Activated T-cell treated with anti-CD3 and anti-CD28 coated beads, Interleukin-2, amount 50 U/mL, for 72 hours (primary cell): ENCODE results near the gene KRTAP10-3. TPM values are rescaled to one million over a fixed set of nuclear protein-coding genes. Genes with fewer than 3 reads are reported as not detected.
"Not testable (repeated sequence)": the region's sequence is repeated elsewhere in the genome, so short reads cannot be mapped to it uniquely, and the experiment has no call there.

ENCODE experiments used
- ATAC-seq, 2 donors: fragments of 150-1000 bp; cut with Tn5 transposase; replicated peaks in 1 of 2; 2 replicates each; pipeline ENCODE4 v1.10.0; 2021; ENCODE audit warnings: moderate library complexity in 2 of 2, mild to moderate bottlenecking in 1 of 2
- DNase-seq, 2 donors: peaks; one replicate each; pipeline ENCODE4 v3.0.0; 2021 to 2022; ENCODE audit warnings: mixed read lengths in 1 of 2
- H3K27ac Mint-ChIP-seq: one replicate; pipeline ENCODE4 v1.8.0; 2022; ENCODE audit warnings: mild to moderate bottlenecking, moderate library complexity, mixed read lengths
- H3K27me3 Mint-ChIP-seq: one replicate; pipeline ENCODE4 v1.8.0; 2022; ENCODE audit warnings: low read depth, mixed read lengths
- H3K36me3 Mint-ChIP-seq, 2 donors: one replicate each; pipeline ENCODE4 v1.8.0; 2022; ENCODE audit warnings: mixed read lengths in 2 of 2, mild to moderate bottlenecking in 1 of 2; ENCODE audit not compliant: insufficient read depth in 2 of 2
- H3K4me1 Mint-ChIP-seq: one replicate; pipeline ENCODE4 v1.8.0; 2022; ENCODE audit warnings: low read depth, mixed read lengths
- H3K4me3 Mint-ChIP-seq, 2 donors: one replicate each; pipeline ENCODE4 v1.8.0; 2022; ENCODE audit warnings: mild to moderate bottlenecking in 2 of 2, mixed read lengths in 2 of 2, moderate library complexity in 2 of 2
- H3K9me3 Mint-ChIP-seq, 2 donors: one replicate each; pipeline ENCODE4 v1.8.0; 2022; ENCODE audit warnings: mixed read lengths in 2 of 2
- total RNA-seq, 2 donors: library from RNA; stranded (reverse); gene quantifications; one replicate each; pipeline ENCODE4 v1.2.3, GENCODE V29; 2022

The KRTAP10-3 gene
- total RNA-seq, 2 donors from 2014 or later: not detected

DNA sequence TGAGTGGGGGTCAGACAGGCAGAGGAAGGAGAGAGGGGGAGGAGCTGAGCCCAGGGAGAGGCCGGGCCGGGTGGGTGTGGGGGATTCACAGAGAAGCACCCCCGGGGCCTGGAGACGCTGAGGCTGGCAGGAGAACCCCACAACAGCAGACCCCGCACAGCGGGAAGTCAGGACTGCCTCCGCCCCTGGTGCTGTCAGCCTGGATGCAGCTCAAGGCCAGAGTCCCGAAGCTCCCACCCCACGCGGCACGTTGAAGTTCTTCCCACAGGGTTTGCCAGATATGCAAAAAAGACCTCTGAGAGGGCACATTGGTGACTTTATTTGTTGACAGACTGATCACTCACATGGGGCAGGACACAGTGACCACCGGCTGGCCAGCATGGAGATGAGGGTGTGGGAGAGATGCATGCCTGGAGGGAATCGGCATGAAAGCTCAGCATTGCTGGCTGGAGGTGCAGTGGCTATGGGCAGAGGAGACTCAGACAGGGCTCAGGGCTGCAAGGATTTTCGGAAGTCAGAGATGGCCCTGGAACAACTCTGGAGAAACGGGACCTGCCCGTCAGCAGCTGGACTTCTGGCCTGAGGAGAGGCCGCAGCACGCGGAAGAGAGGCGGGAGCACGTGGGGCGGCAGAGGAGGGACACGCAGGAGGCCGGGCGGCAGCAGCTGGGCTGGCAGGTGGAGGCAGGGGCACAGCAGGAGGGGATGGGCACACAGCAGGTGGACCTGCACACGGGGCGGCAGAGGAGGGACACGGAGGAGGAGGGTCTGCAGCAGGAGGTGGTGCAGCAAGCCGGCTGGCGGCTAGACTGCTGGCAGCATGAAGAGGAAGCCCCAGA is 885 bp downstream of the KRTAP10-3 start:
- Mint-ChIP-seq H3K36me3 (peaks cover 3 to 11% of the 10 kb centered on the region in 2 donors), H3K9me3 (peaks cover 10 to 19% of the 10 kb centered on the region in 2 donors), H3K27ac (no peak overlapping the region), H3K27me3 (no peaks in the 10 kb centered on the region), H3K4me3 (no peak overlapping the region), H3K4me1 (no peaks in the 10 kb centered on the region)
- ATAC-seq (no peak), DNase-seq (no peak)

DNA sequence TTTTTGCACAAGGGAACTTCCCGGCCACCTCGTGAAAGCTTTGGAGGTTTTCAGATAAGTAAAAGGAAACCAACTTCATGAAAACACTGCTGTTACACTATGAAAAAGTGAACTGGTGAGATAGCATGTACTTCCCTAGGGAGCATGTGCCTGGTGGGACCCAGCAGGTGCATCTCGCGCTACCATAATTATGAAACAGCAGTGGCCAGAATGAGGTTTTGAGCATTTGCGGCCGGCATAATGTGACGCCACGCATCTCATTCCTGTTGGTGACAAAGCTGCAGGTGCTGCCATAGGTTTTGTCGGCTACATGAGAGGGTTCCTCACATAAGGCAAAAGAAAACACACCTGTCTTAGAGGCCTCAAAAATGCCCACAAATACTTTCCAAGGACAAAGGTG is 1.7 kb downstream of the KRTAP10-3 start:
- ATAC-seq: no peak
- no peaks in the 10 kb centered on the region for H3K4me1 Mint-ChIP-seq
- no peak overlapping the region for H3K4me3 Mint-ChIP-seq
- H3K9me3 Mint-ChIP-seq: peaks cover 4 to 15% of the 10 kb centered on the region in 2 donors
- no peak overlapping the region for H3K27ac Mint-ChIP-seq
- DNase-seq: no peak
- no peaks in the 10 kb centered on the region for H3K27me3 Mint-ChIP-seq
- peaks cover 3 to 9% of the 10 kb centered on the region in 2 donors for H3K36me3 Mint-ChIP-seq

DNA sequence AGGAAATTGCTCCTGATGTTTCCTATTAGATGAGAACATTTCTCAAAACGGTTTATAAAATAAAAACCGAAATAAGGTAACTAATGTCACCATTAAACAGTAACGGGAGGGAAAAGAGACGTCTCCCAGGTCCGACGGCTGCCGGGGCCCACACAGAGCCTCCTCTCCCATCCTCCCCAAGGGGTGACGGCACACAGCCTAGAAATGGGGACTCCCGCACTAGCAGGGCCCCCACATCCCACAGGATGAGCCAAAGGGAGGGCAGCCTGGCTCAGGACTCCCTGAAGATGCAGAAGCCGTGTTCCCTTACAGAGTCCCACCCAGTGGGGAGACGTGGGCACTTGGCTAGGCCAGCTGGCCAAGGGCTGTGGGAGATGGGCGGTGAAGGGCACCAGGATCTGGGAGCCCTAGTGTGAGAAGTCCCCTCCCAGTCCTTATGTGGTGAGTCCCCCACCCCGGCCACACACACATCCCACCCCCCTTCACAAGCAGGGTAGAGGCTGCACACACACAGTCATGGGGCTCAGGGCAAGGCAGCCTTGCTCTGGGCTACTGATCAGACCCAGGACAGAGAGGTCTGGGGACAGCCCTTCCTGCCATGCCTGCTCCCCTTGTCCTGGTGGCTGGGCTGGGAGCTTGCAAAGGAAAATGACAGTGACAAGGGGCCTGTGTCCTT is 3.3 kb downstream of the KRTAP10-3 start:
- no peak for ATAC-seq
- H3K27me3 Mint-ChIP-seq: no peaks in the 10 kb centered on the region
- H3K36me3 Mint-ChIP-seq: peaks cover 0 to 7% of the 10 kb centered on the region in 2 donors

DNA sequence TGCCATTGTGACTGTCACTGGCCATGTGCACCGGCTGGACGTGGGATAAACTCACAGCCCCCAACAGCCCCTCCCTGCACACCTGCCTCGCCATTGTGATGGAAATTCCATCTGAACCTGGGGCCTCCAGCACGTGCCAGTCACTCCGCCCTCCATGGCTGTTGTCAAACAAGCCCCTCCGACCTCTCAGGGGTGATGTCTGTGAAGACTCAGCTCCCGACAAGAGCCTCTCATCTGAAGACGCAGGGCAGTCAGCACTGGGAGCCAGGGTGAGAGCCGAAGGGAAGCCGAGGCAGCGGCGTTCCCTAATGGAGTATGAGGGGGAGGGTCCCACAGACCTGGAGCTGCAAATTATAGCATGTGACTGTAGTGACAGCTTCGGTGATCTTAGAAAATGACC is 5.9 kb downstream of the KRTAP10-3 start:
- Mint-ChIP-seq H3K36me3 (peaks cover 2 to 8% of the 10 kb centered on the region in 2 donors), H3K9me3 (peaks cover under 1 to 4% of the 10 kb centered on the region in 2 donors), H3K27me3 (no peaks in the 10 kb centered on the region), H3K27ac (no peak overlapping the region), H3K4me1 (peaks cover 9% of the 10 kb centered on the region), H3K4me3 (no peak overlapping the region)
- ATAC-seq (no peak), DNase-seq (no peak)

More for the DNA sequence above, 3.3 kb downstream of the KRTAP10-3 start:
- peaks cover 0 to 4% of the 10 kb centered on the region in 2 donors for H3K9me3 Mint-ChIP-seq
- no peak overlapping the region for H3K4me3 Mint-ChIP-seq
- DNase-seq: no peak
- no peak overlapping the region for H3K27ac Mint-ChIP-seq
- no peaks in the 10 kb centered on the region for H3K4me1 Mint-ChIP-seq

DNA sequence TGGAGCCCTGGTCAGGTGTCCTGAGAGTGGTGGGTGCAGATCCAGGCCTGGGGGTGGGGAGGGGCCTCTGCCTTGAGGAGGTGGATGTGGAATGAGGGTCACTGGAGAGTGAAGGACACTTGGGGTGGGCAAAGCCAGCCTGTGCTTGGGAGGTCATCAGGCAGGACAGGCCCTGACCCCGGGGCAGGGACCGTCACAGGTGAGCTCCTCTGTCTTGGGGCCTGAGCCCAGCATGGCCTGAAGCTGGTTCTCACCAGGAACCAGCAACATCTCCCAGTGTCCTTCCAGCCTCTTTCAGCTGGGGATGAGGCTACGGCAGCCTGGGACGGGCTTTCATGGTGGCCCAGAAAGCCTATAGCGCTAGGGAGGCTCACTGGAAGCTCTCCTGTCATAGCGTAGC is 6.5 kb downstream of the KRTAP10-3 start:
- Mint-ChIP-seq H3K4me3 (no peak overlapping the region), H3K36me3 (peaks cover 6 to 13% of the 10 kb centered on the region in 2 donors), H3K9me3 (peaks cover 6 to 9% of the 10 kb centered on the region in 2 donors), H3K27me3 (no peaks in the 10 kb centered on the region), H3K4me1 (peaks cover 14% of the 10 kb centered on the region), H3K27ac (no peak overlapping the region)
- ATAC-seq: no peak
- DNase-seq: no peak

DNA sequence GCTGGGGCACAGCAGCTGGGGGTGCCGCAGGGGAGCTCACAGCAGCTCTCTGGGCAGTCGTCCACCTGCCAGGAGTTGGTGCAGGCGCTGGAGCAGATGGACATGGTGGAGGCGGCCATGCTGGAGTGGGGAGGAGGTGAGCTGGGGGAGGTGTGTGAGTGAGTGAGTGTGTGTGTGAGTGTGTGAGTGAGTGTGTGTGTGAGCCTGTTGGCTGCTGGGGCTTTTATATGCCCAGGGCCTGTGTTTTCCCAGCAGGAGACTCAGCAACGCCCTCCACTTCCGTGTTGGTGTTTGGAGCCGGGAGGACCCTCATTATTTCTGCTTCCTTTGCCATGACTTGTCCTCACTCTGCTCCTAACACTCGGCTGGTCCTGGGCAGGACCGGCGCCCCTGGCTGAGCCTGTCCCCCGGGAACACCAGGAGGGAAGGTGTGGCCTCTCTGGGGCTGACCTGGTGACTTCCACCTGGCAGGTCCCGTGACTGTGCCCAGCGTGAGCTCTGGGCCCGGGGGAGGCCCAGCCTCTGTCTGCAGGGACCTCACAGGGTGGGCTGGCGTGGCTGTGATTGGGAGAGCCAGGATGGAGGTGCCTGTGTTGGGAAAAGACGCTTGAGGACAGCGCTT is 7.1 kb downstream of the KRTAP10-3 start, which contains the start of gene KRTAP10-2:
Gene KRTAP10-2 (minus strand): TSS at position 166 of the 622 bp plus-strand sequence. CDS start 47 bp downstream, at position 119.
- Mint-ChIP-seq H3K27ac (no peak within 1 kb of the TSS), H3K4me3 (no peak within 1 kb of the TSS), H3K9me3 (peaks cover 13 to 16% of the 10 kb centered on the region in 2 donors), H3K4me1 (peaks cover 18% of the 10 kb centered on the region), H3K27me3 (no peaks in the 10 kb centered on the region), H3K36me3 (peaks cover 12 to 20% of the 10 kb centered on the region in 2 donors)
- no peak for DNase-seq
- no peak for ATAC-seq

DNA sequence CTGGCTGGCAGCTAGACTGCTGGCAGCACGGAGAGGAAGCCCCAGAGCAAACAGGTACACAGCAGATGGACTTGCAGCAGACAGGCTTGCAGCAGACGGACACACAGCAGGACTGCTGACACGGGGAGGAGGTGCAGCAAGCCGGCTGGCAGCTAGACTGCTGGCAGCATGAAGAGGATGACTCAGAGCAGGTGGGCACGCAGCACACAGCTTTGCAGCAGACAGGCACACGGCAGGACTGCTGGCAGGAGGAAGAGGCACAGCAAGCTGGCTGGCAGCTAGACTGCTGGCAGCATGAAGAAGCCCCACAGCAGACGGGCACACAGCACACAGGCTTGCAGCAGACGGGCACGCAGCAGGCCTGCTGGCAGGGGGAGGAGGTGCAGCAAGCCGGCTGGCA is 7.8 kb downstream of the KRTAP10-3 start:
- Mint-ChIP-seq H3K27ac (no peak overlapping the region), H3K27me3 (no peaks in the 10 kb centered on the region), H3K4me1 (peaks cover 18% of the 10 kb centered on the region), H3K4me3 (no peak overlapping the region), H3K36me3 (peaks cover 12 to 21% of the 10 kb centered on the region in 2 donors), H3K9me3 (peaks cover 13 to 16% of the 10 kb centered on the region in 2 donors)
- ATAC-seq (no peak), DNase-seq (no peak)

DNA sequence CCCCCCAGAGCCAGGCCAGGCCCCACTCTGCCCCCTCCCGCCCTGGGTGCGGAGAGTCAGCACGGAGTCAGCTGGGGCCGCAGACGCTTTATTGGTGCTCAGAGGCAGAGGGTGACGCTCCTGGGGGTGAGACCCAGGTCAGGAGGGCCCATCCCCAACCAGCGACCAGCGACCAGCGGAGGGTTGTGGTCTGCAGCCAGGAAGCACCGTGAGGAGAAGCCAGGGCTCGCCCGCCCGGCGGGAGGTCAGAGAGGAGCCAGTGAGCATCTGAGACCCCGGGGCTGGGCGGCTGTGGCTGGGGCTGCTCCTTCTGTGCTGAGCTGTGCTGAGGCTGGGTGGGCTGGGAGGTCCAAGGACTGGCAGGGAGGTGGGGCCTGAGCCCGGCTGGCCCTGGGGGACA is 8.3 kb downstream of the KRTAP10-3 start:
- H3K4me3 Mint-ChIP-seq, DNase-seq, ATAC-seq, H3K27me3 Mint-ChIP-seq, H3K27ac Mint-ChIP-seq: not testable (repeated sequence)
- H3K9me3 Mint-ChIP-seq: peaks cover 13 to 16% of the 10 kb centered on the region in 2 donors
- H3K36me3 Mint-ChIP-seq: peaks cover 12 to 25% of the 10 kb centered on the region in 2 donors
- H3K4me1 Mint-ChIP-seq: peaks cover 18% of the 10 kb centered on the region

DNA sequence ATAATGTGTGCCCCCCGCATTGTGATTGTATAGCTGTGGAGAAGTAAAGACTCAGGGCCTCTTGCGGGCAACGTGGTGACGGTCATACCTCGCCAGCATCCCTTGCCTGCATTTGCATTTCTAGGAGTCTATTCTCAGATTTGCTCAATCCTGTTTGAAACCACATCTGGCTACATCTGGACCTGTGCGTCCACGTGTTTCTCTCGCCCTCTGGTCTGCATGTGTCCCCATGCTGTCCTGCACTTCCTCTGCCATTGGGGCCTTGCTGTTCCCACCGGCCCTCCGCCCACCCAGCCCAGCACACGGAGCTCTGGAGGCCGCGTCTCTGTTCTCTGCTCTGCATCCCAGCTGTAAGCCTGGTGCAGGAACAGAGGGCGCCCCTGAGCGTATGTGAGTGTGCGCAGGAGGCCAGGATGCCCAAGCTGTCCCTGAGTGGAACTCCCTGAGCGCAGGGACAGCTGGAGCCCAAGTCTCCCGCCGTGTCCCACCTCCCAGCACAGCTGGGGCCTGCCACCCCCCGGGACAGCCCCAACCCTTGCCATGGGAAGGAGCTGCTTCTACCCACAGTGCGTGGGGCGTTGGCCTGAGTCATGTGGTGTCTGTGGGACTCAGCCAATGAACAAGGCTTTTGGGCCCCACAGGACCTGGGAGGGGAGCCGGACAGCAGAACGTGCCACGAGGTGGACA is 8.9 kb downstream of the KRTAP10-3 start:
- Mint-ChIP-seq H3K4me1 (peaks cover 18% of the 10 kb centered on the region), H3K36me3 (peaks cover 12 to 25% of the 10 kb centered on the region in 2 donors), H3K27ac (no peak overlapping the region), H3K27me3 (no peaks in the 10 kb centered on the region), H3K4me3 (no peak overlapping the region), H3K9me3 (peaks cover 13 to 15% of the 10 kb centered on the region in 2 donors)
- DNase-seq: no peak
- ATAC-seq: no peak

DNA sequence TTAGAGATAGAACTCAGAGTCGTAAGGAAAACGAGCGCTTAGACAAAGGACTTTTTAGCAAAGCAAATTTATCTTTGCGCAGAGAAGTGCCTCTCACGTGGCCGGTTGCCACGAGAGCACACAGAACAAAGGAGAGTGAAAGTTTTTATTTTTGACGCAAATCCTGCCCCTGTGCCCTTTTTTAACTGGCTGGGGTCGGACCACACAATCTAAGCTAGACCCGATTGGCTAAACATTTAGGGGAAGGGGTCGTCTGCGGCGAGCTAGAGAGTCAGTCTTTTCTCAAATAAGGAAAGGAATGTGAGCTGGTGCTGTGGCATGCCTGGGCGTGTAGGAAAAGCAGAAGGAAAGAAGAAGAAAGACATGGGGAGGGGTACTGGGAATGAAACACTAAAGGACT is 9.7 kb downstream of the KRTAP10-3 start:
- no peak overlapping the region for H3K27ac Mint-ChIP-seq

DNA sequence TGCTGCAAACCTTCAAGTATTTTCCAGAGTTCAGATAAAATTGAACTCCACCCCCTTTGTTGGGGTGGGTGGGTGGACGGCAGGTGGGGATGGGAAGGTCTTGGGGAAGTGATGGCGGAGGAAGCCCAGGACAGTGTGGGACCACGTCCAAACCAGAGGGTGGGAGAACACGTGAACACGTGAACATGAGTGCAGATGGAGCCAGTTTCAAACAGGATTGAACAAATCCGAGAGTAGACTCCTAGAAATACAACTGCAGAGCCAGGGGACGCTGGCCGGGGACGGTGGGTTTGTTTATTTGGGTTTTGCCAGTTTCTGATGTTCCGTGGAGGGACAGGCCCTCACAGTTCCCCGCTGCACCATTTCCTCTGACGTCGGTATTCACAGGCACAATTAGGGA is 10.2 kb downstream of the KRTAP10-3 start:
- Mint-ChIP-seq H3K36me3 (peaks cover 12 to 25% of the 10 kb centered on the region in 2 donors), H3K4me1 (peaks cover 18% of the 10 kb centered on the region), H3K27ac (no peak overlapping the region), H3K9me3 (peaks cover 13 to 16% of the 10 kb centered on the region in 2 donors), H3K4me3 (no peak overlapping the region), H3K27me3 (no peaks in the 10 kb centered on the region)
- no peak for ATAC-seq
- DNase-seq: no peak

More for the DNA sequence above, 9.7 kb downstream of the KRTAP10-3 start:
- peaks cover 18% of the 10 kb centered on the region for H3K4me1 Mint-ChIP-seq
- no peak overlapping the region for H3K4me3 Mint-ChIP-seq
- peaks cover 13 to 16% of the 10 kb centered on the region in 2 donors for H3K9me3 Mint-ChIP-seq
- peaks cover 12 to 25% of the 10 kb centered on the region in 2 donors for H3K36me3 Mint-ChIP-seq
- DNase-seq: no peak
- ATAC-seq: no peak
- no peaks in the 10 kb centered on the region for H3K27me3 Mint-ChIP-seq

DNA sequence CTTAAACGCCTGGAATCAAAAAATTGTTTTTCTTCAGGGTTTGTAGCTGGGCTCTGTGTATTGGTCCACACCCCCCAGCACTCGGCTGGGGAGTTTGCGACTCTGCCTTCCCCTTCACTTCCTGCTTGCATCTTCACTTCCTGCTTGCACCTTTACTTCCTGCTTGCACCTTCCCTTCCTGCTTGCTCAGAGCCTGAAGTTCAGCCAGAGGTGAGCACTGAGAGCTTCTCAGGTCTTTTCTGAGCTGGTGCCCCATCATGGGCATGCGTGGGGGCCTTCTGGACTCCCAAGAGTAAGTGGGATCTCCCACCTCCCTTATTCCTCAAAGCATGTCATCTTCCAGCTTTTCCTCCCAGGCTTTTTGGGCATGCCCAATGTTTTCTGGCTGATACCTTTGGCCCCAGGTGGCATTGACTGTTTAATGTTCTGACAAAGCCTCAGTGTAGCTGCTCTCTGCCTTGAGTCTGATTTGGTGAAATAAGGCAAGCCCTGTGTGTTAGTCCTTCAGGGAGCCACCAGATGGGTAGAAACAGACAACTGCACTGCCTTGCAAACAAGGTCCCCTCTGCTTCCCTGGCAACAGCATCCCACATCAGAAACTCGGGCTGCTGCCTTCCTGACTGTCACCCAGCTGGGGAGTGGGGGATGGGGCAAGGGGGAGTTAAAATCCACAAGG is 10.8 kb downstream of the KRTAP10-3 start:
- H3K27me3 Mint-ChIP-seq: no peaks in the 10 kb centered on the region
- peak in 1 of 2 donors; percentile 59 for ATAC-seq
- peak overlapping the region; percentile 77 to 81 for H3K4me3 Mint-ChIP-seq
- H3K36me3 Mint-ChIP-seq: peaks cover 12 to 21% of the 10 kb centered on the region in 2 donors
- DNase-seq: peak in 1 of 2 donors; percentile 11
- peak overlapping the region; percentile 98 for H3K27ac Mint-ChIP-seq
- H3K9me3 Mint-ChIP-seq: peaks cover 13 to 16% of the 10 kb centered on the region in 2 donors
- H3K4me1 Mint-ChIP-seq: peaks cover 18% of the 10 kb centered on the region
